Stimulated activated CD4-positive, alpha-beta T cell treated with anti-CD3 and anti-CD28 coated beads, TNF-alpha, amount 100 ng/mL, for 24 hours (primary cell): ENCODE measurements around the gene FIBP.
"Not testable (repeated sequence)": the region's sequence is repeated elsewhere in the genome, so short reads cannot be mapped to it uniquely, and the experiment has no call there.

ENCODE experiments used
- DNase-seq, 3 experiments: peaks; one replicate each; pipeline ENCODE4 v3.0.0-alpha.2; 2020; ENCODE audit warnings: low read depth in 3 of 3

FIBP gene

DNA sequence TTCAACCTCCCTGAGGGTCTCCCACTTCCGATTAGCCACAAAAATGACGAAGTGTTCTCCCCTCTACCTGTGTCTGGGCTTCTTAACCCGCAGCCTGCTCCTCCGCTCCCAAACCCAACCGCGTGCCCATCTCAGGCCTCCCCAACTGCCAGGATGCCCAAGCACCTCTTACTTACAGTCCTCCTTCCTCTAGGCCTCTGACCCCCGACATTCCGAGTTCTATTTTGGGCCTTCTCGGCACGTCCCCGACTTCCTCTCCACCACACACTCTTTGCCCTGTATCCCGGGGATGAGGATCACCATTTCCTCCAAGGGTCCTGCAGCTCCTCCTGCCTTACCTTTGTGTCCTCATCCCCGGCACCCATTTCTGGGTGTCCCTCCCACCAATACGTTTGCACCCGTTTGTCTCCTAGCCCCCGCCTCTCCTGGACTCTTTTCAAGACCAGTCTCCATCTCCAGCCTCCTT is 28.4 kb downstream of the FIBP start:
- peak in 1 of 3 experiments; percentile 41 for DNase-seq

DNA sequence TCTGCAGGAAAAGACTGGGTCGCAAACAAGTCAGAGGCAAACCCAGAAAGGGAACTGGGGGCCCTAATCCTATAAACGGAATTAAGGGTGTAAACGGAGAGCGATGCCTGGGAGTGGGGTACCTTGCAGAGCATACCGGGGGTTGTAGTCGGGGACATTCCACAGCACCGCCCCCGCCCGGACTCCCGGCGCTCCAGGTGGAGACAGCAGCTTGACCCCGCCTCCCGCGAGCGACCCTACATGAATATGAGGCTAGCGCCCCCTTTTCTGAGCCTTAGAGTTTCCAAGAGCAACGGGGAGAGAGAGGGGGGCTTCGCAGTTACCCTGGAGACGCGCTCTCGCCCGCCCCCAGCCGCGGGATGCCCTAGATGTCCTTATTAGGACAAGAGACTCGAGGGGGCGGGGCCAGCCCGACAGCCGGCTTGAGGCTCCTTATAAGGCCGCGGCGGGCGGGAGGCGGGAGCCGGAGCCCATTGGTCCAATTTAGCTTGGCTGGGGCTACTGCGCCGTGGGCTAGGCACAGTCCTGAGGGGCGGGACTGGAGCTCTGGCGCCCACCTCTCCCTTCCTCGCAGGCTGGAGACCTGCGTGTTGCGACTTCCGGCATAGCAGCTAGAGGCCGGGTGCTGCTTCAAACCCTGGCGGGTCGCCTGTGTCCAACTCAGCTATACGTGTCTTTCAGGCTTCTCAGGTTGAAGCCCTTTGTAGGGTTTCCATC is 29.0 kb downstream of the FIBP start:
- peak; percentile 92 to 99 (median 92) for DNase-seq

GRCh38 chr11:65858681-65859087 is 29.6 kb downstream of the FIBP start:
- DNase-seq = no peak

DNA sequence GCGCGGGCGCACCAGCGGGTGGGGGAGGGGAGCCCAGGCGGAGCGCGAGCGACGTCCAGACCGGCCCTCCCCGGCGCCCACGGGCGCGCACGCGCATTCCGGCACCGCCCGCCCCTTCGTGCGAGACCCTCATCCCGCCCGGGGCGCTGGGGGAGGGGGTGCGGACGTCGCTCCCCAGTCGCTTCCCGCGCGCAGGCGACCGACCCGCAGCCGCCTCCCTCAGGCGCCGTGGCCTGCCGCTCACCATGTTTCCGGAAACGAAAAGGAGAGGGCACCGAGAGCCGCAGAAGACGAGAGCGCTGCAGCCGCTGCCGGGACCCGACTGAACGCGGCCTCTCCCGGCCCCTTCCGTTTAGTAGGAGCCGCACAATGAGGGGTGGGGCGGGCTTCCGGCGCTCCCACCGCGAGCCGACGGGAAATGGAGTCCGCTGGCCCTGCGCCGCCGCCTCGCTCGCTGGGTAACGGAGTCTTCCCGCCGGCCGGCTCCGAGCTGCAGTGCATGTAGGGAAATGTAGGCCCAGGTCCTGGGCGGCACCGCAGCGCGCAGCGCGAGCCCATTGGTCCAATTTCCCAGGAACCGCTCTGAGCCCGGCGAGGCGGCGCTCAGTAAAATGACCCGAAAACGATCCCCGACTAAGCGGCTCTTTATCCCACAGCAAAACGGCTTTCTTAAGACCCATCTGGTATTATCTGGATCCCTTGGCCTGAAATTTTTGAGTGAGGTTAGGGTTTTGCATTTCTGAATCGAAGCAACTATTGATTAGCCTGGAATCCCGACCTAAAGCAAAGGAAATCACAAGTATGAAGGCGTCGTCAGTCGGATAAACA is 30.2 kb downstream of the FIBP start, which contains the start of gene CFL1:
Gene CFL1 (minus strand): TSS at position 328 of the 828 bp plus-strand sequence. CDS start 81 bp downstream, at position 247.
- DNase-seq = peak; percentile 91 to 98 (median 94)

GRCh38 chr11:65857500-65857852 is 30.8 kb downstream of the FIBP start:
- DNase-seq = peak in 1 of 3 experiments; percentile 56

DNA sequence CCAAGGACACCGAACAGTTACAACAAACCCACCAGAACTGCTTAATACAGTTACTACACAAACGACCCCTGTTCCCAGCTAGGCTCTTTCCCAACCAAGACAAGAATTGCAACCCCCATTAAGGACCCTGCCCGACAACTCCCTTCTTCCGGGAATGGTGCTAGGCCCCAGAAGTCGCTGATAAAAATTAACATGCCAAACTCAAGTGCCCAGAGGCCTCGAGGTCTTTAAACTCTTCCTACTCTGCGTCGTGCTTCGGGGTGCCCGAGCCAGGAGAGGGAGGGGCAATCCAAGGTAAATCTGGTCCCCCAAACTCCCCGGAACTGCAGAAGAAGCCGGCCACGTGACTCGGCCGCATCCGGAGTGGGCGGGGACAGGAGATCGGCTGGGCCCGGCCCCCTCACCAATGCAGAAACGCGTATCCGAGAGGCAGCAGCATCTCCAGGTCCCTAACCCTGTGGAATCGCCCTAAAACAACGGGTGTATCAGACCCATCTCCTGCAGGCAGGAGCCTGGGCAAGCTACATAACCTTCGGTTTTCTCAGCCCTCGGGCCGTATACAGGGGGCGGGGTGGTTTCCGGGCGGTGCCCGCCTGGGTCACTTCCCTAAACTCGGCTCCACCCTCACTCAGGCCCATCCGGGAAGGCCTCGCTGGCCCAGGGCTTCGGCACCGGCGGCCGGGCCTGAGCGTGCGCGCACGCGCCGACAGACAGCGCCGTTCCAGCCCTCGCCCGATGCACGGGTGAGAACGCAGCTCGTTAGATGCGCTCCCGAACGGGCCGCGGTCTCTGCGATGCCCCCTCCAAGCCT is 31.4 kb downstream of the FIBP start:
- peak; percentile 67 to 81 (median 68) for DNase-seq

GRCh38 chr11:65855927-65856363 is 32.3 kb downstream of the FIBP start:
- no peak for DNase-seq

- no peak for DNase-seq
These were observed 33.1 kb downstream of the FIBP start for GRCh38 chr11:65854852-65855837.

DNA sequence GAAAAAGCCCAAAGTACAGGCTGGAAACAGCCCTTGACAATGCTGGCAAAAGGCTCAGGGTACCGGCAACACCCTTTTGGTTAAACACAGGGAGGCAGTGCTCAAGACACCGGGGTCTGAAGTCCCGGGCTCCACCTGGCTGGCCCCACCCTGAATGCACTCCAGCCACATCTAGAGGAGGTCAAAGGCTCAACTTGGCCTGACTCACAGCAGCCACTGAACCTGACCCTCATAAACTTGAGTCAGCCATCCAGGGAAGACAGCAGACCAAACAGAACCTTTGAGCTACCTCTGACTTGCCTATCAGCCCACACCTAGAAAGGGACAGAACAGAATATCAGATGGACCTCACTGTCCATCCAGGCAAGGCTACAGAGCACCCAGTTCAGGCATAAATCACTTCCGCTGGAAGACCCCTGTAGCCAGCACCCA is 34.1 kb downstream of the FIBP start:
- no peak for DNase-seq

- no peak for DNase-seq
These were observed 34.9 kb downstream of the FIBP start for GRCh38 chr11:65853246-65853979.

GRCh38 chr11:65852508-65853245 is 35.6 kb downstream of the FIBP start:
- no peak for DNase-seq

DNA sequence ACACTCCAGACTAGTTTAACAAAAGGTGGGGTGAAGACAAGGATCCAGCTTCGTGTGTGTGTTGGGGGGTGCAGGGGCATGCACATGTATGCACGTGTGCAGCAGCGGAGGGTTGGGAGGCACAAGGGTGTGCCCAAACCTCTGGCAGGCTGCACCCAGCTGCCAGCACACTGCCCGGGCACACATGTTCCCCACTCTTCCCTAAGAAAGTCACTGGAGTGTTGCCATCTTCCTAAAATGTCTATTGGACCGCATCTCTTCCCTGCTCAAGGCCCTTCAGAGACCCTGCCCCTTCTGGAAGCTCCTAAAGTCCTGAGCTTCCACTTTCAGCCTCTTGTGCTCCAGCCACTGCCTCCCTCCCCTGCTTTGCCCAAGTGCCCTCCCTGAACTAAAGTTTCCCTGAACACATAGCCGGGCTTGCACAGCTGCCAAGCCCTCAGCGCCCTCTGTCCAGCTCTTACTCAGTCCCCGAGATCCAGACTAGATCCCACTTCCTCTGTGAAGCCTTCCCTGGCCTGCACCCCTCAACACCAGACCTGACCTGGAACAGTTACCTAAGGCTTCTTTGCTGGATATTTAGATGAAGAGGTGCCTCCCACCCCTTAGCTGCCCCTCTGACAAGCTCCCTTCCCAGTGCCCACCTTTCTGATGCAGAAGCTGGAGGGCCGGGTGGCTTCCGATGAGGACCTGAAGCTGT is 36.3 kb downstream of the FIBP start:
- DNase-seq = no peak

DNA sequence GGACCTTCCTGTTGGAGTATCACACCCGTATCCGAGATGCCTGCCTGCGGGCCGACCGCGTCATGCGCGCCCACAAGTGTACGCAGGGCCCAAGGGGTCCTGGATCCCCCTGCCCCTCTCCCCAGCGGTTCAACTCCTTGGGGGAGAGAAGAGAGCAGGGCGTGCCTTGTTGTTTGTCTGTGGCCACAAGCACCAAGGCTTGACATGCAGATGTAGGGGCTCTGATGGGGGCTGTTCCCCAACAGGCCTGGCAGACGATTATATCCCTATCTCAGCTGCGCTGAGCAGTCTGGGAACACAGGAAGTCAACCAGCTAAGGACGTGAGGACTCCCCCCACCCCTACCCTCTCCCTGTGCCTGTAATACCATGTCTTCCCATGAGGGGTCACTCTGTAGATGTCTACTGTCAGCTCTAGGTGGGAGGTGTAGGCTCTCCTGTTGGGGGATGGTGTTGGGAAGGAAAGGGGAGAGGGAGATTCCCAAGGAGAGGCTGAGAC is 37.1 kb downstream of the FIBP start:
- no peak for DNase-seq

- DNase-seq = no peak
These were observed 37.8 kb downstream of the FIBP start for GRCh38 chr11:65850217-65851082.

DNA sequence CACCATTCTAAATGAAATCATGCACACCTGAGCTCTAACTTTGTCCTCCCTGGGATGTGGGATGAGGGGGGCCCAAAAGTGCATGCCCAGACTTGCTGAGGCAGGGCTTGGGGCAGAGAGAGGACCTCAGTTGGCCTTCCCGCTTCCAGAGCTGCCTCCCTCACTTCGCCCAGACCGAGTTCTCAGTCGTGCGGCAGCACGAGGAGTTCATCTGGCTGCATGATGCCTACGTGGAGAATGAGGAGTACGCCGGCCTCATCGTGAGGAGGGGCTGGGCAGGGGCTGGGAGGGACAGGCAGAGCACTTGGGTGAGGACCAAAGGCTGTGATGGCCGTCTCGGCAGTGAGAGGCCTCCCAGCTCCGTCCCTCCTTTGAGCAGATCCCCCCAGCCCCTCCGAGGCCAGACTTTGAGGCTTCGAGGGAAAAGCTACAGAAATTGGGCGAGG is 38.5 kb downstream of the FIBP start:
- DNase-seq = no peak

DNA sequence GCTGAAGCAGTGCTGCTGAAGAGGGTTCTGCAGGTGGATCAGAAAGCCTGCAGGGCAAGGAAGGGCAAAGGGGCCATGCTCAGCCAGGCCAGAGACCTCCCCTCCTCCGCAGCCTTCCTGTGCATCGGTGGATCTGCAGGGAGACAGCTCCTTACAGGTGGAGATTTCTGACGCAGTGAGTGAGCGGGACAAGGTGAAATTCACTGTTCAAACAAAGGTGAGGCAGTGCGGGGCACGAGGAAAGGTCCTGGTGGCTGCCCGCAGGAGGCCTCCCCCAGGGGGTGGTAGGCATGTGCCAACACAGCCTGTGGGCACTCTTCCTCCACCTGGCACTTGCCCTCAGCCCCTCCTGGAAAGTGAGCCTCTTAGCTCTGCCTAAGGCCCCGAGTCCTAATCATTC is 38.9 kb downstream of the FIBP start:
- no peak for DNase-seq

- not testable (repeated sequence) for DNase-seq
These were observed 39.6 kb downstream of the FIBP start for GRCh38 chr11:65848693-65849092.
